Astrocyte of the cerebellum (primary cell): ENCODE data around the gene NCLN.
"Not testable (repeated sequence)": the region's sequence is repeated elsewhere in the genome, so short reads cannot be mapped to it uniquely, and the experiment has no call there.

Experiments used
- DNase-seq: peaks from one replicate; pipeline ENCODE4 v3.0.0-alpha.2; 2011; ENCODE audit warnings: low read depth
- H3K4me3 ChIP-seq: 2 replicates; pipeline ENCODE4 v1.5.1; 2011; ENCODE audit warnings: mild to moderate bottlenecking, low read depth, low read length, moderate library complexity
- in situ Hi-C: cut with HindIII; loops from 2 replicates; pipeline ENCODE4 v1.10.0; 2017; ENCODE audit warnings: low sequenced_read_pairs
- TF ChIP-seq, protein P1 (sequence below): IDR thresholded peaks from 2 replicates; pipeline ENCODE4 v1.5.1; 2012; ENCODE audit warnings: low read length, low read depth, moderate library complexity, mild to moderate bottlenecking; ENCODE audit errors: missing control alignments

The NCLN gene

DNA sequence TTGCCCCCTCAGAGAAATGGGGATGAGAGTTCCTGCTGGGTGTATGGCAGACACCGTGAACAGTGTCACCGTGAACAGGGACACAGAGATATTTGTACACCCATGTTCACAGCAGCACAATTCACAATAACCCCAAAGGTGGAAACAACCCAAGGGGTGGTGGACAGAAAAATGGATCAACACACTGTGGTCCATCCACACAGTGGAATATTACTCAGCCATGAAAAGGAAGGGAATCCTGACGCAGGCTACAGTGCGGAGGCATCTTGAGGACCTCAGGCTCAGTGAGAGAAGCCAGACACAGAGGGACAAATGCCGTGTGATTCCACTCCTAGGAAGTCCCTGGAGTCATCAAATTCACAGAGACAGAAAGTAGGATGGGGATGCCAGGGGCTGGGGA is 31.1 kb downstream of the NCLN start:
- TF ChIP-seq, protein P1, sequence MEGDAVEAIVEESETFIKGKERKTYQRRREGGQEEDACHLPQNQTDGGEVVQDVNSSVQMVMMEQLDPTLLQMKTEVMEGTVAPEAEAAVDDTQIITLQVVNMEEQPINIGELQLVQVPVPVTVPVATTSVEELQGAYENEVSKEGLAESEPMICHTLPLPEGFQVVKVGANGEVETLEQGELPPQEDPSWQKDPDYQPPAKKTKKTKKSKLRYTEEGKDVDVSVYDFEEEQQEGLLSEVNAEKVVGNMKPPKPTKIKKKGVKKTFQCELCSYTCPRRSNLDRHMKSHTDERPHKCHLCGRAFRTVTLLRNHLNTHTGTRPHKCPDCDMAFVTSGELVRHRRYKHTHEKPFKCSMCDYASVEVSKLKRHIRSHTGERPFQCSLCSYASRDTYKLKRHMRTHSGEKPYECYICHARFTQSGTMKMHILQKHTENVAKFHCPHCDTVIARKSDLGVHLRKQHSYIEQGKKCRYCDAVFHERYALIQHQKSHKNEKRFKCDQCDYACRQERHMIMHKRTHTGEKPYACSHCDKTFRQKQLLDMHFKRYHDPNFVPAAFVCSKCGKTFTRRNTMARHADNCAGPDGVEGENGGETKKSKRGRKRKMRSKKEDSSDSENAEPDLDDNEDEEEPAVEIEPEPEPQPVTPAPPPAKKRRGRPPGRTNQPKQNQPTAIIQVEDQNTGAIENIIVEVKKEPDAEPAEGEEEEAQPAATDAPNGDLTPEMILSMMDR, result no peak
- in situ Hi-C loops, result no loop called here
- no peak for DNase-seq
- H3K4me3 ChIP-seq, result no peak overlapping the region

DNA sequence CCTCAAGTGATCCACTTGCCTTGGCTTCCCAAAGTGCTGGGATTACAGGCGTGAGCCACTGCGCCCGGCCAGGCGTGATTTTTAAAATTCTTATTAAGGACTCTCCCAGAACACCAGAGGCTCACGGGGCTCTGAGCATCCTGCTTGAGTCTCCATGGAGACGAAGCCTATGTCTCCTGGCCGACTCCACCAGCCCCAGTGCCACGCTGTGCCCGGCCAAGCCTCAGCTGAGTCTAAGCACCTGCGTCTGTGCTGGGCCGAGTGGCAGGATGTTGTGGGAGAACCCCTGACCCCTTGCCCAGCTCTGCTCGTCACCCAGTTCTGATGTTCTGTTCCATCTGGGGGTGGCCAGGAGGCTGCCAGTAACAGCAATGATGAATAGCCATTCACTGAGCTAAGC is 34.8 kb downstream of the NCLN start:
- TF ChIP-seq, protein P1, result no peak
- in situ Hi-C loops, result no loop called here
- no peak overlapping the region for H3K4me3 ChIP-seq
- DNase-seq, result no peak

DNA sequence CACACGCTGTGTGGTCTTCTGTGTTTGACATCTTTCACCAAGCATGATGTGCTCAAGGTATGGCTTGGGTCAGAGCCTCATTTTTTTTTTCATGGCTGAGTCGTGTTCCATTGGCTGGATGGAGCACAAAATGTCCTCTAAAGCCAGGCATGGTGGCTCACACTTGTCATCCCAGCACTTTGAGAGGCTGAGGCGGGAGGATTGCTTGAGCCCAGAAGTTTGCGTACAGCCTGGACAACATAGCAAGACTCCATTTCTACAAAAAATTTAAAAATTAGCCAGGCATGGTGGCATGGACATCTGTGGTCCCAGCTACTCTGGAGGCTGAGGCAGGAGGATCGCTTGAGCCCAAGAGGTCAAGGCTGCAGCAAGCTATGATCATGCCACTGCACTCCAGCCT is 35.8 kb downstream of the NCLN start:
- H3K4me3 ChIP-seq, in situ Hi-C loops, DNase-seq: not testable (repeated sequence)

DNA sequence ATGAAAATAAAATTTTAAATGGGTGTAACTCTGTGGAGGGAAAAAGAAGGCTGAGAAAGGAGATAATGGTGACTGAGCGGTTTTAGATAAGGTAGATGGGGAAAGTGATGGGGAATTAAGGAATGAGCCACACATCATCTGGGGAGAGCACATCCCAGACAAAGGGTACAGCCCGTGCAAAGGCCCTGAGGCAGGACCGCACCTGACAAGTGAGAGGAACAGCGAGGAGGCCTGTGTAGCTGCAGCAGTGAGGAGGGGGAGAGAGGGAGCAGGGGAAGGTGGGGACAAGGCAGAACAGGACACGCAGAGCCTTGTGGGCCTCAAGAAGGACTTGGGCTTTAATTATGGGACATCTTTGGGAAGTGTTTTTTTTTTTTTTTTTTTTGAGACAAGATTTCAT is 37.0 kb downstream of the NCLN start:
- no peak overlapping the region for H3K4me3 ChIP-seq
- no peak for DNase-seq
- TF ChIP-seq, protein P1, result no peak
- in situ Hi-C loops, result no loop called here

DNA sequence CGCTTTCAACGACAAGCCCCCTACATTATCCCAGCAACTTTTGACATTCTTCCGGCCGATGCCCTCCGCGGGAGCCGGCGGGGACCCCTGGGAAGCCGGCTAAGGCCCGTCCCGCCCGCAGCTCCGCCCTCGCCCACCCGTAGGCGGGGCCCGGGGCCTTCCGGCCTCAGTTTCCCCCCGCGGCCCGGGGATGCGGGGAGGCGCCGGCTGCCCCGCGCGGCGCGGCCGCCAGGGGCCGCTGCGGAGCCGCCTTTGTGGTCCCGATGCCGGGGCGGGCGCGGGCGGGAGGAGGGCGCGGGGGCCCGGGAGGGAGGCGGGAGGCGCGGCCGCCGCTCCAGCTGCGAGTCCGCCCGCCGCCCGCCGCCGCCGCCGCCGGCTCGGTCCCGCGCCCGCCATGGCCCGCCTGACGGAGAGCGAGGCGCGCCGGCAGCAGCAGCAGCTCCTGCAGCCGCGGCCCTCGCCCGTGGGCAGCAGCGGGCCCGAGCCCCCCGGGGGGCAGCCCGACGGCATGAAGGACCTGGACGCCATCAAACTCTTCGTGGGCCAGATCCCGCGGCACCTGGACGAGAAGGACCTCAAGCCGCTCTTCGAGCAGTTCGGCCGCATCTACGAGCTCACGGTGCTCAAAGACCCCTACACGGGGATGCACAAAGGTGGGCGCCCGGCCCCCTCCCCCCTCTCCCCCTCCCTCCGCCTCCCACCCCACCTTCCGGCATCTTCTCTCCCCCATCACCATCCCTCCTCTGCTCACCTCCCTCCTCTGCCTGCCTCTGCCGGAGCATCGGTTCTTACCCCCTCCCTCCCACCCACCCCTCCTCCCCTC is 38.8 kb downstream of the NCLN start, which contains the start of gene CELF5:
Gene CELF5 (plus strand): TSS at position 316 of the 823 bp plus-strand sequence. CDS start 79 bp downstream, at position 395.
- no peak within 1 kb of the TSS for H3K4me3 ChIP-seq
- DNase-seq, result no peak
- in situ Hi-C loops, result no loop called here
- TF ChIP-seq, protein P1, result peak; percentile 22

DNA sequence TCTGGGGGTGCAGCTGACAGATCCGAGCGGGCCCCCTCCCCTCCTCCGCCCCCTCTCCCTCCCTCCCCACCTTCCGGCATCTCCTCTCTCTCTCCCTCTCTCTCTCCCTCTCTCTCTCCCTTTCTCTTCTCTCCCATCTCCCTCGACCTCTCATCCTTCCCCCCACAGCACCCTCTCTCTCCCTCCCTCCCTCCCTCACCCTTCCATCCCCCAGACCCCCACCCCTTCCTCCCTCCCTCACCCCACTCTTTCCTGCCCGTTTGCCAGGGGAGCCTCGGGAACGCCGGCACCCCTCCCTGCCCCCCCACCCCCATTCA is 39.4 kb downstream of the NCLN start:
- DNase-seq, result no peak
- in situ Hi-C loops, result no loop called here
- TF ChIP-seq, protein P1, result no peak
- H3K4me3 ChIP-seq, result no peak overlapping the region

DNA sequence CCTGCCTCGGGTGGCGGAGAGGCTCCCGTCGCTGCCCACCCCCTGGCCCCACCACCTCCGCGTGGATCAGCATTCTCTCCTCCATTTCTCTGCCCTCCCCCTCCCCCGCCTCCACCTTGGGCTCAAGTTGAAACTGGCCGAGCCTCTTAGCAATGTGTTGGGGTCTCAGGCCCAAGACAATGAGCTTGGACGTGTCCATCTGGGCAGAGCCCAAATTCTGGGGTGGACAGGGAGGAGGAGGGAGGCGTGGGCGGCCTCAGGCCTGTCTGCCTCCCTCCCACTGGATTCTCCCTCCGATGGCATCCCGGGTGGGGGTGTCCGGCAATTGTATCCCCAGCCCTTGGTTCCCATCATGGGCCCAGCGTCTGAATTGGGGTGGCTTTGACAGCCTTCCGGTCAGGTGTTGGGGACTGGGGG is 40.0 kb downstream of the NCLN start:
- TF ChIP-seq, protein P1, result no peak
- in situ Hi-C loops, result no loop called here
- DNase-seq, result no peak
- H3K4me3 ChIP-seq, result no peak overlapping the region
